ENCODE data around the gene CDK7.

CDK7 gene

DNA sequence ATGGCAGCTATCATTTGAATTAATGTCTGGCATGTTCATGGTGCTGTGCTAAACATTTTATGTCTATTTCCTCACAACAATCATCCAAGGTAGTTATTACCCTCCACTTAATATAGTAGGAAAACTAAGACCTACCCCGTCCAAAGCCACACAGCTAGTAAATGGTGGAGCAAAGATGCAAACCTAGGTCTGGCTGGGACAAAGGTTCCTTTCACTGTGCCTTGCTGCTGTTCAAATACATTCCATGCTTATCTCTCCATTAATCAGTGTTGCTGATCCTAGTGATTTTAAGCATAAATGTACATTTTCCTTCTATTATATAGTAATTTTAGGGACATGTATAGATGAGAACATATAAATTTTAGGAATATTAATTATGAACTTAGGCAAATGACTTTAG lies 59.2 kb downstream of the CDK7 start:
- DNase-seq (ENCODE audit: low spot score): no peak

DNA sequence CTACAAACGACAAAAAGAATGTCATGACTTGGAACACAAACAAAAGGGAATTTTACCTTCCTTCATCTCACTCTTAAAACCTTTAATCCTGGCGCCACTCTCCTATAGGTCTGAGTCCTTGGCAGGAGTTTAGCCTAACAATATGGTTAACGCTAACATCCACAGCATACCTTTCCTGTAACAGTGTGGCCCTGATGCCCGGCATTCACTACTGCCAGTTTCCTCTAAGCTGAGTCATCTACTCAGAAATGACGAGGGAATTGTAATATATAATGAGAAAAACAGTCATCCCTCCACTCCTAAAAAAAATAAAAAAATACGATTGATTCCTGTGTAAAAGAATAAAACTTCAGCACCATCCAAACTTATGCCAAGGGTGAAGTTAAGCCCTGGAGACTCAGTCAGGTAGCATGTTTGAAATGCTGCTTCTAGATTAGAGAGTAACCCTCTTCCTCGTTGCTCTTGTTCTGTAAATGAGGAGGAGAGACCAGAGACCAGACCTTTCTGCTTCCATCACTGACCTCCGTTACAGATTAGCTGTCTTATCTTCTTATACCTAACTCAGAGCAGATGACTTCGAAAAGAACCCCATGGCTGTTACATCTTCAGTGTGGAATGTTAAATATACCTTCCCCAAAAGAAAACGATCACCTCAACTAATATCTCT lies 60.5 kb downstream of the CDK7 start:
- no peak for DNase-seq (ENCODE audit: low spot score)

DNA sequence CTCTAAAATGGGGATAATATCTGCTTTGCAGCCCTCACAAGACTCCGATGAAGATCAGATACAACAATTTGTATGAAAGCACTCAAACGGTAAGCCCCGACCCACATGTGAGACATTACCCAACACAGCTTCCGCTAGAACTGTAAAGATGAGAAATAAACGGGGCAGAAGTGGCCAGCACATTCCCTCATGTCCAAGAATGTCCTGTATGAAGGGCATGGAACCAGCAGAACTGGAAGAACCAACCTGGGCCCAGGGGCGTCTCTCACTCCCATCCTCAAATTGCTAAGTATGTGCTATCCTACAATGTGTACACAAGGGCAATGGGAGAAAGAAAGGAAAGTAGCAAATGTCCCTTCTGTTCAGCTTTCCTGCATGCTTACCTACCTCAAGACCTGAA lies 64.9 kb downstream of the CDK7 start:
- no peak for DNase-seq (ENCODE audit: low spot score)

DNA sequence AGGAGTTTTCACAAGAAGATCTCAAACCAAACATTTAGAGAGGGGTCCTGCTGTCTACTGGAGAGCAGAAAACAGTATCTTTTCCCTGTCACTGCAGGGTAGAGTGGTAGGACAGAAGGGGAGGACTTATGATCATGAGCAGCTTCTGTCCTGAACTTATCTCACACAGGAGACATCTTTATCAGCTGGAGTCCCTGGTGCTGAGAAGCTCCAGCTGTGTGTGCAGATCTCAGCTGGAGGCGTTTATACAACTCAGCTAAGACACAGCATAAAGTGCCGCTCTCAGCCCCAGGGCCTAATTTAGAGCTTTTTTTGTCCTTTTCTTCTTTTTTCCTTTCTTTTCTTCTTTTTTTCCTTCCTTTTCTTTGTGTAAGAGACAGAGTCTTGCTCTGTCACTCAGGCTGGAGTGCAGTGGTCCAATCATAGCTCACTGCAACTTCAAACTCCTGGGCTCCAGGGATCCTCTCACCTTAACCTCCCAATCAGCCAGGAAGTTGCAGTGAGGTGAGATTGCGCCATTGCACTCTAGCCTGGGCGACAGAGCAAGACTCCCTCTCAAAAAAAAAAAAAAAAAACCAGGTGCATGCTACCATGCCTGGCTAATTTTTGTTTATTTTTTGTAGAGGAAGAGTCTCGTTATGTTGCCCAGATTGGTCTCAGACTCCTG lies 66.0 kb downstream of the CDK7 start:
- DNase-seq (ENCODE audit: low spot score): no peak

DNA sequence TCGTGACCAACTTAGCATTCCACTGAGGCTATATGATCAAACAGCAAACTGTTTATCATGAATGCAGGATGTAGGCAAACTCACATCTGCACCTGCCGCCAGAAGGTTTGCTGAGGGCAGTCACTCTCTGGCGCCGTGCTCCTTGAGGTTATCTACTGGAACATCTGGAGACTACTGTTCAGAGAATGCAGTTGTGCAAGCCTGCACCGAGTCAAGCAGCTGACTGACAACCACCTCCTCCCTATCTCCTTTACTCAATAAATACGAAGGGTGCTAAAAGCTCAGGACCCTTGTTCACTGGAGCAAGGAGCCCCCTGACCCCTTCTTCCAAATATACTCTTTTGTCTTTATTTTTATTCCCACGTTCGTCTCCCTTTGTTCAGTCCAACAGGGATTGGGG lies 70.8 kb downstream of the CDK7 start:
- DNase-seq (ENCODE audit: low spot score): no peak

GRCh38 chr5:69308046-69308553 lies 73.4 kb downstream of the CDK7 start:
- no peak for DNase-seq (ENCODE audit: low spot score)

GRCh38 chr5:69309380-69309779 lies 74.7 kb downstream of the CDK7 start:
- DNase-seq (ENCODE audit: low spot score): no peak

DNA sequence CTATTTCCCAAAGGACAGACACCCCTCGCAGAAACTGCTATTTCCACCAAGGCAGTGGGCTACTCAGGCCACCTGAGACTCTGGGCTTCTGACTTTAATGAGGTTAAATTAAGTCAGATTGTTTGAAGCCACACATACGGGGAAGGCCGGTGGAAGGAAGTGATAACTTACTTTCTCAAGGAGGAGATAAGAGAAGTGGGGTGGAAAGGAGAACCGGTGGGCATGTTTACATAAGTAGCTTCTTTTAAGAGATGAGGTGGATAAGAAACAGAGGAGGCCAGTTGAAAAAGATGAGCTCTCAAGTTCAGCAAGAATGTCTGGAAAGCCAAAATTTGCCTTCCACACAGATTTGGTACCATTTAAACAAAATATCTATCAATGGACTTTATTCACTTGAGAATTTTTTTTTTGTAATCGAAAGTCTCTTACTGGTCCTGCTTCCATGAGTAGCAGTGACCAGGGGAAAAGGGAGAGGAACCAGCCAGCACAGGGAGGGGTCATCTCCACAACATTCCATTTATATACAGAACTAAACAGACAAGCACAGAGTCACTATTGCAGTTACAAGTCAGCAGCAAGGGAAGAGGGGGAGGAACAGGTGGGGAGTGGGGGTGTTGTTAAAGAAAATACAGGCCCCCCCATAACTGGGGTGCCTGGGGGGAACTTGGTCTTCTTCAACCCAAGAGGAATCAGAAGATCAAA lies 77.9 kb downstream of the CDK7 start:
- DNase-seq (ENCODE audit: low spot score): no peak

GRCh38 chr5:69313428-69313827 lies 78.7 kb downstream of the CDK7 start:
- DNase-seq (ENCODE audit: low spot score): no peak

DNA sequence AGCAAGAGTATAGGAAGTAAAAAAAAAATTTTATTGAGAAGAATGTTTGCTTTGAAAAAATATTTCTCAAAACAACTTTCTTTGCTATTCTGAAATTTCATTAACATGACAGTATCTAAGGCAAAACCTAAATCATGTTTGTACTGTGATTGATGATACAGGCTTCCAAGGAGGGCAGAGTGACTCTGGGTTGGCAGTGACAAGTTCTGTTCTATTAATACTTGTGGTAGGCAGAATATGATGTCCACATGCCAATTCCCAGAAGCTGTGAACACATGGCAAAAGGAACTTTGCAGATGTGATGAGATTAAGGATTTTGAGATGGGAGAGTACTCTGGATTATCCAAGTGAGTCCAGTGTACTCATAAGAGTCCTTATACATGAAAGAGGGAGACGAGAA lies 81.3 kb downstream of the CDK7 start:
- DNase-seq (ENCODE audit: low spot score): no peak

DNA sequence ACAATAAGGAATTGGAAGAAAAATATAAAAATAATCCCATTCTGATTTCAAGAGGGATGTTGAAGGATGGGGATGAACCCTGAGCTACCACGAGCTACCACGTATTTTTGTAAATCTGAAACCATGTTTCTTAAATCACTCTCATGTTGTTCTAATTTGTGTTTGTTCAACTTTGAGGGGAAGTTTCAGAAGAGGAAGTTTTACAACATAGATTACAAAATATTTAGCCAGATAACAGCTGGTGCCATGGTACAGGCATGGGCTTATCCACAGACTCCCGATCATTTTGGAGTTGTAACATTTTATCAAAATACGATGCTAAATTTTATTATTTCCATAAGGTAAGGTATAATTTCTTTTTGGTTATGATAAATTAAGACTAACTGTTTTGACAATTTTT lies 82.7 kb downstream of the CDK7 start:
- no peak for DNase-seq (ENCODE audit: low spot score)

DNA sequence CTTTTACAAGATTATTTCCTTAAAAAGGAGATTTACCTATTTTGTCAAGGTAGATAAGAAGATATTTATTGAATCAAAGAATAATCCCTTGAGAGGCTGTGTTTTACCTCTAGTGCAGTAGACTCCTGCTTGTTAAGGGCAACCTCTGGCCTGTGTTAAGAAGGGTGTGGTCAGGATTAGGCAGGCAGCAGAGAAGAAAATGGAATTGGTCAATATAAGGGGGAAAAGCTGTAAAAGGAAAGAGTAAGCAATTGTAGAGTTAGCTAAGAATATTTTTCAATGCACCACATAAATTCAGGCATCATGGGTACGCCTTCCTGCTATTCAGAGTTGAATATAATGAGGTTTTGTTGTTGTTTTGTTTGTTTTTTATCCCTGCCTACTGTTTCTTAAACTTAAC lies 91.7 kb downstream of the CDK7 start:
- no peak for DNase-seq (ENCODE audit: low spot score)

All from kidney tubule cell (primary cell).